HCT116 (cell line): ENCODE measurements around the gene SNX15. TPM values are rescaled to one million over a fixed set of nuclear protein-coding genes. Genes with fewer than 3 reads are reported as not detected.

Source experiments
- ATAC-seq: fragments of 200-7000 bp; cut with Tn5 transposase; 2 replicates; pipeline ENCODE4 v1.9.1; 2020; ENCODE audit warnings: mild to moderate bottlenecking, moderate library complexity
- BruUV-seq: library from RNA; stranded (reverse); fragments of 400-500 nt; replicated peaks from 2 replicates; lab custom pipeline; 2021; lab: Mats Ljungman, UMichigan
- CTCF ChIA-PET: fragments of 300-600 bp; sonication (Branson Sonifier 250); formaldehyde crosslinking; loops from one replicate; lab custom pipeline; 2021; ENCODE audit warnings: antibody characterized with exemption; lab: Charles Lee
- POLR2A ChIA-PET: fragments of 300-600, 350-600 bp; sonication (Branson Sonifier 250); formaldehyde crosslinking; loops from one replicate; lab custom pipeline; 2021; ENCODE audit warnings: antibody characterized with exemption; lab: Charles Lee
- RAD21 ChIA-PET, 2 experiments: fragments of 300-600 bp; sonication (Branson Sonifier 250); formaldehyde crosslinking; loops; one replicate each; lab custom pipeline; 2023; ENCODE audit warnings: low total read pairs in 2 of 2; ENCODE audit not compliant: uncharacterized antibody in 2 of 2, unreplicated experiment in 2 of 2, low non-redundant PET in 1 of 2; lab: Charles Lee
- DNase-seq: peaks from one replicate; pipeline ENCODE4 v3.0.0-alpha.2; 2010; ENCODE audit warnings: low read depth, low spot score
- H2AFZ ChIP-seq: fragments of 200-600 bp; shearing (Covaris generic), sonication (generic); 2 replicates; pipeline ENCODE4 v1.6.1; 2017; ENCODE audit warnings: low read depth, mixed run types, mixed read lengths, antibody characterized with exemption, low read length; ENCODE audit not compliant: poor library complexity, severe bottlenecking
- H3K27ac ChIP-seq: 2 replicates; pipeline ENCODE4 v1.5.1; 2012; ENCODE audit warnings: low read depth, low read length
- H3K27me3 ChIP-seq: fragments of 200-600 bp; sonication (generic); 2 replicates; pipeline ENCODE4 v1.6.1; 2016; ENCODE audit warnings: mixed run types, low read length, mixed read lengths; ENCODE audit not compliant: insufficient read depth
- H3K36me3 ChIP-seq, 2 experiments: fragments of 200-500 bp in 1 of 2; fragments of 200-600 bp in 1 of 2; sonication (Bioruptor generic) in 1 of 2; sonication (generic) in 1 of 2; 2 replicates each; pipeline versions ENCODE4 v1.5.1 to v1.6.1; 2014 to 2016; ENCODE audit warnings: low read length in 2 of 2, inconsistent platforms in 1 of 2, mixed read lengths in 1 of 2, mixed run types in 1 of 2; ENCODE audit not compliant: insufficient read depth in 2 of 2, control insufficient read depth in 1 of 2
- H3K4me1 ChIP-seq, 2 experiments: fragments of 200-600 bp in 1 of 2; sonication (generic) in 1 of 2; 2 replicates each; pipeline versions ENCODE4 v1.5.1 to v1.6.1; 2012 to 2017; ENCODE audit warnings: low read length in 2 of 2, inconsistent platforms in 1 of 2, mild to moderate bottlenecking in 1 of 2, mixed read lengths in 1 of 2, mixed run types in 1 of 2, moderate library complexity in 1 of 2; ENCODE audit not compliant: insufficient read depth in 2 of 2, control insufficient read depth in 1 of 2
- H3K4me2 ChIP-seq: fragments of 200-600 bp; sonication (generic); 2 replicates; pipeline ENCODE4 v1.6.1; 2017; ENCODE audit warnings: mixed run types, low read length, mixed read lengths
- H3K4me3 ChIP-seq, 2 experiments: fragments of 200-600 bp in 1 of 2; sonication (generic) in 1 of 2; replicated peaks in 1 of 2; 2 replicates each; pipeline ENCODE4 v1.5.1; 2011 to 2016; ENCODE audit warnings: low read length in 2 of 2, control low read depth in 1 of 2, low read depth in 1 of 2, mild to moderate bottlenecking in 1 of 2, mixed read lengths in 1 of 2, mixed run types in 1 of 2
- H3K79me2 ChIP-seq: fragments of 200-600 bp; sonication (generic); 2 replicates; pipeline ENCODE4 v1.6.1; 2017; ENCODE audit warnings: mild to moderate bottlenecking, mixed run types, low read length, moderate library complexity, mixed read lengths; ENCODE audit not compliant: insufficient read depth
- H3K9ac ChIP-seq: fragments of 200-600 bp; sonication (generic); 2 replicates; pipeline ENCODE4 v1.6.1; 2016; ENCODE audit warnings: low read length, mixed read lengths
- H3K9me2 ChIP-seq: fragments of 200-600 bp; sonication (generic), shearing (Covaris generic); 2 replicates; pipeline ENCODE4 v1.6.1; 2017; ENCODE audit warnings: mixed run types, mild to moderate bottlenecking, moderate library complexity; ENCODE audit not compliant: insufficient read depth
- H3K9me3 ChIP-seq, 2 experiments: fragments of 200-500 bp in 1 of 2; fragments of 200-600 bp in 1 of 2; sonication (Bioruptor generic) in 1 of 2; sonication (generic) in 1 of 2; 2 replicates each; pipeline ENCODE4 v1.6.1; 2014 to 2017; ENCODE audit warnings: low read length in 2 of 2, mixed read lengths in 2 of 2, inconsistent platforms in 1 of 2, low read depth in 1 of 2, mild to moderate bottlenecking in 1 of 2, mixed run types in 1 of 2, moderate library complexity in 1 of 2; ENCODE audit not compliant: control insufficient read depth in 1 of 2, insufficient read depth in 1 of 2
- H4K20me1 ChIP-seq: fragments of 200-600 bp; sonication (generic), shearing (Covaris generic); 2 replicates; pipeline ENCODE4 v1.6.1; 2017; ENCODE audit warnings: mixed run types, mild to moderate bottlenecking, moderate library complexity; ENCODE audit not compliant: insufficient read depth
- ATF3 ChIP-seq: IDR thresholded peaks from 2 replicates; pipeline ENCODE4 v1.6.1; 2012
- CBX3 ChIP-seq: IDR thresholded peaks from 2 replicates; pipeline ENCODE4 v1.6.1; 2012; ENCODE audit warnings: low read depth
- CEBPB ChIP-seq: IDR thresholded peaks from 2 replicates; pipeline ENCODE4 v1.6.1; 2012; ENCODE audit warnings: low read depth
- CTCF ChIP-seq, 3 experiments: fragments of 200-600 bp in 1 of 3; sonication (generic) in 1 of 3; IDR thresholded peaks in 2 of 3; conservative IDR thresholded peaks in 1 of 3; 2 replicates each; pipeline ENCODE4 v1.5.1; 2012 to 2017; ENCODE audit warnings: low read depth in 2 of 3, low read length in 2 of 3, antibody characterized with exemption in 1 of 3, borderline replicate concordance in 1 of 3, control low read depth in 1 of 3, mild to moderate bottlenecking in 1 of 3, mixed read lengths in 1 of 3, mixed run types in 1 of 3, moderate library complexity in 1 of 3; ENCODE audit not compliant: insufficient read depth in 1 of 3
- EGR1 ChIP-seq: IDR thresholded peaks from 2 replicates; pipeline ENCODE4 v1.6.1; 2012; ENCODE audit warnings: low read depth
- ELF1 ChIP-seq: IDR thresholded peaks from 2 replicates; pipeline ENCODE4 v1.6.1; 2012; ENCODE audit warnings: low read depth, borderline replicate concordance
- EZH2 ChIP-seq: fragments of 200-600 bp; sonication (generic); IDR thresholded peaks from 2 replicates; pipeline ENCODE4 v1.6.1; 2017; ENCODE audit warnings: antibody characterized with exemption, mixed run types
- FOSL1 ChIP-seq: IDR thresholded peaks from 2 replicates; pipeline ENCODE4 v1.6.1; 2012; ENCODE audit warnings: low read depth
- JUND ChIP-seq: IDR thresholded peaks from 2 replicates; pipeline ENCODE4 v1.6.1; 2012
- MAX ChIP-seq: IDR thresholded peaks from 2 replicates; pipeline ENCODE4 v1.6.1; 2012
- POLR2A ChIP-seq: IDR thresholded peaks from 2 replicates; pipeline ENCODE4 v1.7.0; 2011; ENCODE audit warnings: borderline replicate concordance; ENCODE audit not compliant: insufficient read depth, insufficient read length; ENCODE audit errors: extremely low read depth
- POLR2AphosphoS5 ChIP-seq: IDR thresholded peaks from 2 replicates; pipeline ENCODE4 v1.6.1; 2011; ENCODE audit warnings: mild to moderate bottlenecking, low read depth, low read length, moderate library complexity
- SIN3A ChIP-seq: IDR thresholded peaks from 2 replicates; pipeline ENCODE4 v1.6.1; 2012; ENCODE audit warnings: low read depth
- SP1 ChIP-seq: IDR thresholded peaks from 2 replicates; pipeline ENCODE4 v1.6.1; 2012; ENCODE audit warnings: low read depth
- TCF7L2 ChIP-seq: IDR thresholded peaks from 2 replicates; pipeline ENCODE4 v1.7.0; 2011; ENCODE audit warnings: borderline replicate concordance, inconsistent platforms; ENCODE audit not compliant: insufficient read depth, insufficient read length; ENCODE audit errors: extremely low read depth
- ZNF274 ChIP-seq: fragments of 200-500 bp; sonication (Bioruptor generic); IDR thresholded peaks from 2 replicates; pipeline ENCODE4 v1.6.1; 2014; ENCODE audit warnings: mild to moderate bottlenecking, low read depth, low read length, inconsistent platforms
- intact Hi-C: fragments of 100-400 bp; cut with micrococcal nuclease; formaldehyde crosslinking; loops from 2 replicates; pipeline ENCODE4 v1.10.0; 2022
- total RNA-seq: library from RNA; stranded (reverse); gene quantifications from one replicate; pipeline ENCODE4 v1.2.1, GENCODE V29; 2021; ENCODE audit not compliant: unreplicated experiment

SNX15 gene
- total RNA-seq, 1 experiment from 2014 or later = 16.8 TPM

GRCh38 chr11:65056999-65057398 lies 29.8 kb downstream of the SNX15 start:
- Histone ChIP-seq H3K9me3 (no peaks in the 10 kb centered on the region), H3K27me3 (no peaks in the 10 kb centered on the region), H3K27ac (no peak overlapping the region), H3K4me1 (no peaks in the 10 kb centered on the region), H3K36me3 (no peaks in the 10 kb centered on the region), H4K20me1 (no peaks in the 10 kb centered on the region), H3K79me2 (no peaks in the 10 kb centered on the region), H3K9ac (no peak overlapping the region), H3K4me2 (no peak overlapping the region), H3K9me2 (no peaks in the 10 kb centered on the region), H2AFZ (no peak overlapping the region), H3K4me3 (no peak overlapping the region)
- TF ChIP-seq POLR2AphosphoS5 (no peak), SP1 (no peak), FOSL1 (no peak), ATF3 (no peak)
- RAD21 ChIA-PET = no interaction called here
- no TSS peak for BruUV-seq
- POLR2A ChIA-PET = no interaction called here
- DNase-seq (no peak), ATAC-seq (no peak)
- intact Hi-C loops = no loop called here
- CTCF ChIA-PET = no interaction called here

- ATAC-seq (no peak), DNase-seq (no peak)
- no TSS peak for BruUV-seq
- Histone ChIP-seq H4K20me1 (no peaks in the 10 kb centered on the region), H3K4me3 (no peak overlapping the region), H2AFZ (no peak overlapping the region), H3K9me2 (no peaks in the 10 kb centered on the region), H3K36me3 (no peaks in the 10 kb centered on the region), H3K27me3 (no peaks in the 10 kb centered on the region), H3K4me1 (no peaks in the 10 kb centered on the region), H3K9ac (no peak overlapping the region), H3K9me3 (no peaks in the 10 kb centered on the region), H3K4me2 (no peak overlapping the region), H3K27ac (no peak overlapping the region), H3K79me2 (no peaks in the 10 kb centered on the region)
- TF ChIP-seq SIN3A = no peak
- TF ChIP-seq CEBPB = no peak
- no peak for TF ChIP-seq ZNF274
- TF ChIP-seq ELF1 = no peak
- no peak for TF ChIP-seq JUND
- no peak for TF ChIP-seq CBX3
- TF ChIP-seq SP1 = no peak
- TF ChIP-seq EZH2 = no peak
- no peak for TF ChIP-seq TCF7L2
- TF ChIP-seq MAX = no peak
- TF ChIP-seq POLR2A = no peak
- TF ChIP-seq CTCF (IDR thresholded peaks at IDR 0.05 in 2 of 3, conservative IDR thresholded peaks at IDR 0.05 in 1 of 3; ENCODE audit: borderline replicate concordance in 1 of 3, insufficient read depth in 1 of 3, low read depth in 2 of 3, low read length in 2 of 3) = no peak
- no peak for TF ChIP-seq EGR1
- POLR2A ChIA-PET = no interaction called here
- CTCF ChIA-PET = no interaction called here
- RAD21 ChIA-PET = no interaction called here
- intact Hi-C loops = no loop called here
Measured at GRCh38 chr11:65057526-65057925, 30.3 kb downstream of the SNX15 start.
